GM12878 (cell line): ENCODE results near the gene PPM1E.

ENCODE experiments used
- ATF2 ChIP-seq: IDR thresholded peaks from 2 replicates; pipeline ENCODE4 v1.6.1; 2012; ENCODE audit warnings: low read length, inconsistent platforms
- BRCA1 ChIP-seq: IDR thresholded peaks from 2 replicates; pipeline ENCODE4 v1.6.1; 2011; ENCODE audit warnings: low read depth, low read length, improper control_type of control experiment
- E2F4 ChIP-seq: IDR thresholded peaks from 2 replicates; pipeline ENCODE4 v1.6.1; 2012; ENCODE audit warnings: low read depth, low read length, improper control_type of control experiment
- KDM1A ChIP-seq: fragments of 200-600 bp; sonication (generic); IDR thresholded peaks from 2 replicates; pipeline ENCODE4 v1.6.1; 2016; ENCODE audit warnings: borderline replicate concordance
- MTA2 ChIP-seq: fragments of 450-650 bp; IDR thresholded peaks from 2 replicates; pipeline ENCODE4 v1.6.1; 2016; ENCODE audit warnings: low read depth, mild to moderate bottlenecking, moderate library complexity
- NFIC ChIP-seq: IDR thresholded peaks from 2 replicates; pipeline ENCODE4 v1.6.1; 2012; ENCODE audit warnings: low read depth, mild to moderate bottlenecking, inconsistent platforms, low read length, moderate library complexity
- NR2C2 ChIP-seq: IDR thresholded peaks from 2 replicates; pipeline ENCODE4 v1.6.1; 2011; ENCODE audit warnings: borderline replicate concordance, low read depth; ENCODE audit not compliant: control insufficient read depth, insufficient read length
- RBBP5 ChIP-seq: fragments of 200-600 bp; sonication (generic); conservative IDR thresholded peaks from 2 replicates; pipeline ENCODE4 v1.6.1; 2016
- REST ChIP-seq: IDR thresholded peaks from 2 replicates; pipeline ENCODE4 v1.6.1; 2012; ENCODE audit warnings: mild to moderate bottlenecking, low read depth, low read length
- TARDBP ChIP-seq: IDR thresholded peaks from 2 replicates; pipeline ENCODE4 v1.6.1; 2016; ENCODE audit warnings: borderline replicate concordance
- ZNF274 ChIP-seq: IDR thresholded peaks from one replicate; pipeline ENCODE4 v1.8.0; 2011; ENCODE audit not compliant: insufficient read length, insufficient read depth
- ZNF592 ChIP-seq: fragments of 450-650 bp; IDR thresholded peaks from 2 replicates; pipeline ENCODE4 v1.6.1; 2017; ENCODE audit warnings: mild to moderate bottlenecking, moderate library complexity

GRCh38 chr17:58969612-58970011, 214.0 kb downstream of the PPM1E start:
- TF ChIP-seq BRCA1 (no peak), KDM1A (no peak), E2F4 (no peak), TARDBP (no peak), ATF2 (no peak), RBBP5 (no peak), ZNF592 (no peak), NFIC (no peak), NR2C2 (no peak), ZNF274 (no peak), REST (no peak), MTA2 (no peak)
